B cell (primary cell): Measurements from ENCODE around the gene THAP2. TPM values are rescaled to one million over a fixed set of nuclear protein-coding genes. Genes with fewer than 3 reads are reported as not detected.

Source experiments
- ATAC-seq: fragments of 200-7000 bp; cut with Tn5 transposase; one replicate; pipeline ENCODE4 v1.10.0; 2021; ENCODE audit warnings: low read depth, mild to moderate bottlenecking, moderate number of reproducible peaks, moderate library complexity
- CTCF ChIA-PET: fragments of 350-600 bp; sonication (Branson Sonifier 250); formaldehyde crosslinking; loops from one replicate; lab custom pipeline; 2021; ENCODE audit warnings: antibody characterized with exemption, inconsistent platforms; lab: Charles Lee
- POLR2A ChIA-PET: fragments of 350-600 bp; sonication (Branson Sonifier 250); formaldehyde crosslinking; loops from one replicate; lab custom pipeline; 2021; ENCODE audit warnings: antibody characterized with exemption; lab: Charles Lee
- DNase-seq: peaks from one replicate; pipeline ENCODE4 v3.0.0; 2013
- H2AFZ ChIP-seq: 2 replicates; pipeline ENCODE4 v1.6.1; 2012; ENCODE audit warnings: mild to moderate bottlenecking, low read depth, low read length; ENCODE audit not compliant: insufficient read depth, poor library complexity, severe bottlenecking
- H3K27ac ChIP-seq, 2 donors: 1 replicate in 1 of 2; 2 replicates in 1 of 2; pipeline ENCODE4 v1.5.1; 2012 to 2013; ENCODE audit warnings: low read length in 2 of 2, mild to moderate bottlenecking in 2 of 2, moderate library complexity in 1 of 2
- H3K27me3 ChIP-seq, 4 experiments: fragments of 200-600 bp in 1 of 4; sonication (generic) in 1 of 4; replicated peaks in 1 of 4; 1 replicate in 2 of 4; 2 replicates in 2 of 4; pipeline versions ENCODE4 v1.6.1 to v1.7.0; 2013 to 2016; ENCODE audit warnings: low read length in 3 of 4, mild to moderate bottlenecking in 2 of 4, mixed read lengths in 1 of 4, moderate library complexity in 1 of 4; ENCODE audit not compliant: insufficient read depth in 4 of 4, control insufficient read depth in 3 of 4; ENCODE audit errors: control extremely low read depth in 1 of 4
- H3K36me3 ChIP-seq, 2 experiments: replicated peaks in 1 of 2; 1 replicate in 1 of 2; 2 replicates in 1 of 2; pipeline versions ENCODE4 v1.6.1 to v1.7.1; 2013; ENCODE audit warnings: low read length in 1 of 2; ENCODE audit not compliant: insufficient read depth in 2 of 2, control insufficient read depth in 1 of 2; ENCODE audit errors: control extremely low read depth in 1 of 2, extremely low read depth in 1 of 2
- H3K4me1 ChIP-seq, 2 donors: fragments of 200-600 bp in 1 of 2; sonication (generic) in 1 of 2; 1 replicate in 1 of 2; 2 replicates in 1 of 2; pipeline versions ENCODE4 v1.5.1 to v1.6.1; 2013 to 2017; ENCODE audit warnings: low read length in 2 of 2; ENCODE audit not compliant: control insufficient read depth in 2 of 2, insufficient read depth in 2 of 2
- H3K4me2 ChIP-seq: replicated peaks from 2 replicates; pipeline ENCODE3; 2012; ENCODE audit warnings: mild to moderate bottlenecking, low read depth, low read length; ENCODE audit not compliant: poor library complexity, severe bottlenecking
- H3K4me3 ChIP-seq, 5 experiments: fragments of 200-600 bp in 1 of 5; sonication (generic) in 1 of 5; 1 replicate in 3 of 5; 2 replicates in 2 of 5; pipeline versions ENCODE4 v1.5.1 to v1.7.0; 2011 to 2016; ENCODE audit warnings: low read length in 4 of 5, mild to moderate bottlenecking in 4 of 5, low read depth in 2 of 5, control low read depth in 1 of 5, moderate library complexity in 1 of 5; ENCODE audit not compliant: insufficient read depth in 1 of 5; ENCODE audit errors: control extremely low read depth in 1 of 5, extremely low read depth in 1 of 5
- H3K79me2 ChIP-seq: fragments of 200-600 bp; sonication (generic); one replicate; pipeline ENCODE4 v1.6.0; 2016; ENCODE audit warnings: low read length; ENCODE audit not compliant: control insufficient read depth, insufficient read depth
- H3K9ac ChIP-seq: fragments of 200-600 bp; sonication (generic); 2 replicates; pipeline ENCODE4 v1.6.1; 2017; ENCODE audit warnings: mild to moderate bottlenecking, low read length, moderate library complexity
- H3K9me3 ChIP-seq, 3 donors: one replicate each; pipeline versions ENCODE4 v1.6.1 to v1.7.1; 2013; ENCODE audit warnings: low read length in 2 of 3; ENCODE audit not compliant: control insufficient read depth in 2 of 3, insufficient read depth in 1 of 3; ENCODE audit errors: control extremely low read depth in 1 of 3
- H4K20me1 ChIP-seq: 2 replicates; pipeline ENCODE4 v1.6.0; 2012; ENCODE audit warnings: mild to moderate bottlenecking, low read length; ENCODE audit not compliant: insufficient read depth, control insufficient read depth, poor library complexity, severe bottlenecking
- H3K27ac Mint-ChIP-seq: one replicate; pipeline ENCODE4 v1.8.0; 2021; ENCODE audit warnings: mixed read lengths
- H3K27me3 Mint-ChIP-seq: one replicate; pipeline ENCODE4 v1.8.0; 2021; ENCODE audit warnings: mixed read lengths
- H3K4me1 Mint-ChIP-seq: one replicate; pipeline ENCODE4 v1.8.0; 2021; ENCODE audit warnings: mixed read lengths
- H3K4me3 Mint-ChIP-seq: one replicate; pipeline ENCODE4 v1.8.0; 2021; ENCODE audit warnings: mixed read lengths
- H3K9me3 Mint-ChIP-seq: one replicate; pipeline ENCODE4 v1.8.0; 2022; ENCODE audit warnings: mixed read lengths; ENCODE audit not compliant: insufficient read depth
- EZH2 ChIP-seq: IDR thresholded peaks from 2 replicates; pipeline ENCODE4 v1.6.1; 2012; ENCODE audit warnings: borderline replicate concordance, low read depth, mild to moderate bottlenecking, moderate library complexity, low read length; ENCODE audit not compliant: insufficient read depth, poor library complexity, severe bottlenecking
- WGBS: methylation state at CpG from one replicate; pipeline ENCODE4 v1.1.5; 2013; ENCODE audit warnings: missing lambda C conversion rate; ENCODE audit not compliant: insufficient coverage; 5-methylcytosine and 5-hydroxymethylcytosine counted together
- intact Hi-C: fragments of 100-400 bp; cut with micrococcal nuclease; formaldehyde crosslinking; loops from one replicate; pipeline ENCODE4 v1.10.0; 2022
- polyA plus RNA-seq: library from polyadenylated mRNA; depleted of rRNA; stranded (reverse); fragments of >200 nt; gene quantifications from 2 replicates; pipeline ENCODE4 v1.2.3, GENCODE V29; 2012
- total RNA-seq, 2 donors: library from RNA; stranded (reverse); fragments of 120-200 nt in 1 of 2; gene quantifications; 1 replicate in 1 of 2; 2 replicates in 1 of 2; pipeline versions ENCODE4 v1.2.3 to v1.2.4, GENCODE V29; 2013 to 2022
- TF ChIP-seq, protein P1 (sequence below): fragments of 200-600 bp; IDR thresholded peaks from one replicate; pipeline ENCODE4 v1.8.0; 2022; ENCODE audit warnings: antibody characterized with exemption, mild to moderate bottlenecking

The THAP2 gene
- total and polyA plus RNA-seq, 2 donors (not counting 1 experiment from before 2014, with no cell fraction given): 11.6 to 13.2 TPM

- DNase-seq: no peak
- no peak overlapping the region for H3K4me3 Mint-ChIP-seq
- H2AFZ ChIP-seq: no peak overlapping the region
- intact Hi-C loops: no loop called here
- no peak for TF ChIP-seq EZH2
- TF ChIP-seq, protein P1, sequence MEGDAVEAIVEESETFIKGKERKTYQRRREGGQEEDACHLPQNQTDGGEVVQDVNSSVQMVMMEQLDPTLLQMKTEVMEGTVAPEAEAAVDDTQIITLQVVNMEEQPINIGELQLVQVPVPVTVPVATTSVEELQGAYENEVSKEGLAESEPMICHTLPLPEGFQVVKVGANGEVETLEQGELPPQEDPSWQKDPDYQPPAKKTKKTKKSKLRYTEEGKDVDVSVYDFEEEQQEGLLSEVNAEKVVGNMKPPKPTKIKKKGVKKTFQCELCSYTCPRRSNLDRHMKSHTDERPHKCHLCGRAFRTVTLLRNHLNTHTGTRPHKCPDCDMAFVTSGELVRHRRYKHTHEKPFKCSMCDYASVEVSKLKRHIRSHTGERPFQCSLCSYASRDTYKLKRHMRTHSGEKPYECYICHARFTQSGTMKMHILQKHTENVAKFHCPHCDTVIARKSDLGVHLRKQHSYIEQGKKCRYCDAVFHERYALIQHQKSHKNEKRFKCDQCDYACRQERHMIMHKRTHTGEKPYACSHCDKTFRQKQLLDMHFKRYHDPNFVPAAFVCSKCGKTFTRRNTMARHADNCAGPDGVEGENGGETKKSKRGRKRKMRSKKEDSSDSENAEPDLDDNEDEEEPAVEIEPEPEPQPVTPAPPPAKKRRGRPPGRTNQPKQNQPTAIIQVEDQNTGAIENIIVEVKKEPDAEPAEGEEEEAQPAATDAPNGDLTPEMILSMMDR: no peak
- H3K36me3 ChIP-seq: peaks cover 16 to 81% of the 10 kb centered on the region in 2 experiments
- peaks cover 1% of the 10 kb centered on the region for H4K20me1 ChIP-seq
- H3K27me3 ChIP-seq: no peaks in the 10 kb centered on the region
- H3K9me3 Mint-ChIP-seq: no peaks in the 10 kb centered on the region
- ATAC-seq: no peak
- no peaks in the 10 kb centered on the region for H3K27me3 Mint-ChIP-seq
- no peaks in the 10 kb centered on the region for H3K9me3 ChIP-seq
- H3K9ac ChIP-seq: no peak overlapping the region
- H3K4me1 ChIP-seq: no peaks in the 10 kb centered on the region
- H3K4me3 ChIP-seq: no peak overlapping the region
- ChIA-PET CTCF (interaction anchor here (0.8 to 1.1 kb wide), 5 partner anchors 10 to 109 kb away, joined by 3 to 5 read pairs (median 4); partner anchors contain the start of genes THAP2 and ZFC3H1), POLR2A (no interaction called here)
- peaks cover 18% of the 10 kb centered on the region for H3K79me2 ChIP-seq
- peak overlapping the region in 1 of 2 donors; percentile 28 for H3K27ac ChIP-seq
- WGBS: no CpG with 5 or more reads among the region's 2 CpGs
- H3K27ac Mint-ChIP-seq: no peak overlapping the region
- H3K4me2 ChIP-seq: no peak overlapping the region
- H3K4me1 Mint-ChIP-seq: peaks cover 7% of the 10 kb centered on the region
These were observed 23.8 kb upstream of the THAP2 start for GRCh38 chr12:71640316-71640715.

DNA sequence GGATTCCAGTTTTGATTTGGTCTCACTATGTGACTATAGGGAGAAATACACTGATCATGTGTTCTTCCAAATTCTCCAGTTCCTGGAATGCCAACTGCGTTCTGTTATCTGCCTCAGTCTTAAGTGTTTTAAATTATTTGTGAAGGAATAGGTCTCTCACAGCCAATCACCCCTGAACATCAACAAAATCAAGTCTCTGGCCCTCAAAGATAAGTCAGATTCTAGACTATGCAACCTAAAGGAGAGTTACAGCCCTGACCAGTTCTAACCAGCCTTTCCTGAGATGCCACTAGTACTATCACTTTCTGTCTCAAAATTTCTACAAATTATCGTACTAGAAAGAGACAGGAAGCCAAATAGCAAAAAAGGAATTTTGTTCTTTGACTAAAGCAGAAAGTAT, 22.7 kb upstream of the THAP2 start:
- no CpG with 5 or more reads among the region's 2 CpGs for WGBS
- ATAC-seq: no peak
- H4K20me1 ChIP-seq: no peaks in the 10 kb centered on the region

More for the DNA sequence above, 22.7 kb upstream of the THAP2 start:
- TF ChIP-seq EZH2: no peak
- TF ChIP-seq, protein P1: no peak
- H3K36me3 ChIP-seq: peaks cover 15 to 78% of the 10 kb centered on the region in 2 experiments
- peaks cover 0 to 3% of the 10 kb centered on the region in 2 donors for H3K4me1 ChIP-seq
- Mint-ChIP-seq H3K27me3 (no peaks in the 10 kb centered on the region), H3K9me3 (no peaks in the 10 kb centered on the region), H3K27ac (peak overlapping the region; percentile 41), H3K4me1 (peaks cover 10% of the 10 kb centered on the region), H3K4me3 (no peak overlapping the region)
- H3K4me2 ChIP-seq: no peak overlapping the region
- ChIA-PET CTCF (interaction anchor here (0.9 kb wide), 1 partner anchor 57 kb away, joined by 4 read pairs; no protein-coding TSS in a partner anchor), POLR2A (no interaction called here)
- no peaks in the 10 kb centered on the region for H3K27me3 ChIP-seq
- H3K9me3 ChIP-seq: no peaks in the 10 kb centered on the region
- H3K4me3 ChIP-seq: no peak overlapping the region
- intact Hi-C loops: no loop called here
- no peak overlapping the region for H3K27ac ChIP-seq
- no peak overlapping the region for H2AFZ ChIP-seq
- H3K79me2 ChIP-seq: peaks cover 18% of the 10 kb centered on the region
- H3K9ac ChIP-seq: no peak overlapping the region
- DNase-seq: no peak
